Spinal cord (tissue), 10 donors: ENCODE measurements around the gene FAM13C. TPM values are rescaled to one million over a fixed set of nuclear protein-coding genes. Genes with fewer than 3 reads are reported as not detected.

Experiments
- DNase-seq, 6 donors: peaks; one replicate each; pipeline versions ENCODE4 v3.0.0 to v3.0.0-alpha.2; 2013 to 2015; ENCODE audit warnings: low spot score in 6 of 6, low read depth in 4 of 6
- H3K27ac ChIP-seq: one replicate; pipeline ENCODE4 v1.5.1; 2013; ENCODE audit warnings: low read depth, low read length, control low read depth
- H3K27me3 ChIP-seq: one replicate; pipeline ENCODE4 v1.6.1; 2013; ENCODE audit warnings: low read length; ENCODE audit not compliant: control insufficient read depth, insufficient read depth
- H3K36me3 ChIP-seq: one replicate; pipeline ENCODE4 v1.6.1; 2013; ENCODE audit warnings: low read length; ENCODE audit not compliant: control insufficient read depth, insufficient read depth
- H3K4me1 ChIP-seq: one replicate; pipeline ENCODE4 v1.6.1; 2013; ENCODE audit warnings: low read length; ENCODE audit not compliant: control insufficient read depth, insufficient read depth
- H3K4me3 ChIP-seq: one replicate; pipeline ENCODE4 v1.5.1; 2013; ENCODE audit warnings: low read depth, low read length, control low read depth
- H3K9me3 ChIP-seq: one replicate; pipeline ENCODE4 v1.6.1; 2013; ENCODE audit warnings: low read length; ENCODE audit not compliant: control insufficient read depth, insufficient read depth
- WGBS: methylation state at CpG from one replicate; pipeline ENCODE4 v1.1.5; 2013; ENCODE audit warnings: missing lambda C conversion rate; ENCODE audit not compliant: insufficient coverage; 5-methylcytosine and 5-hydroxymethylcytosine counted together
- polyA plus RNA-seq, 2 donors: library from polyadenylated mRNA; unstranded; fragments of 120-200 nt; gene quantifications; one replicate each; pipeline ENCODE4 v1.2.1, GENCODE V29; 2013; ENCODE audit not compliant: insufficient read length in 2 of 2
- total RNA-seq, 2 donors: library from RNA; depleted of rRNA in 1 of 2; stranded (reverse); fragments of 120-200 nt in 1 of 2; fragments of >200 nt in 1 of 2; gene quantifications; one replicate each; pipeline versions ENCODE4 v1.2.3 to v1.2.4, GENCODE V29; 2013 to 2014
- donor health status: healthy.

The FAM13C gene
- total and polyA plus RNA-seq, 4 donors = 28.2 to 52.5 (median 44.0) TPM

DNA sequence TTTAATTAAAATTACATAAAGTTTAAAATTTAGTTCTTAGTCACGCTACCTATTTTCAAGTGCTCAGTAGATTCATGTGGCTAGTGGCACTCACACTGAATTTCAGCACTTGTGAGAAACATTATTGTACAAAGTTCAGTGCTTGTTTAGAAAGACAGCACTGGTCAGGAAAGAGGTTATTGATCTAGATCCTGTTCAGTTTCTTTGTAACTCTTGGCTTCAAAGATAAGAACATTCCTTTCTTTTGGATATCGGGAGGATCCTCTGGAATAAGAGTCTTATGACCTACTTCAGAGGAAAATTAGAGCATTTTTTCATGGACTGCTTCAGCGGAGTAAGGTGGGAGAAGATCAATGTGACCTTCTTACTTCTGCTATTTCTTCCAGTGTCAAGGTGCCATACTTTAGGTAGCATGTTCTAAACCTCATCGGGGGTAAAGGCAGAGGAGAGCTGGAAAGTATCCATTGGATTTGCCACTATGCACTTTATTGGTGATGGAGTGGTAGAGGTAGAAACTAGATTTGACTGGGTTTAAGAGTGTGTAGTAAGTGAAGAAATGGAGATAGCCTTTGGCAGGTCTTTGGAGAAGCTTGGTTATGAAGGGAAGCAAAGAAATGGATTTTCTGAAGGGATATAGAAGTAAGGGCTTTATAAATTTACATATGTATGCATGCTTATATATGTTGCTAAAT is 146.0 kb downstream of the FAM13C start:
- Histone ChIP-seq H3K36me3 (no peaks in the 10 kb centered on the region), H3K27ac (no peak overlapping the region), H3K4me3 (no peak overlapping the region), H3K4me1 (no peaks in the 10 kb centered on the region), H3K9me3 (no peaks in the 10 kb centered on the region), H3K27me3 (no peaks in the 10 kb centered on the region)
- WGBS = no CpG with 5 or more reads among the region's 4 CpGs
- DNase-seq = no peak

DNA sequence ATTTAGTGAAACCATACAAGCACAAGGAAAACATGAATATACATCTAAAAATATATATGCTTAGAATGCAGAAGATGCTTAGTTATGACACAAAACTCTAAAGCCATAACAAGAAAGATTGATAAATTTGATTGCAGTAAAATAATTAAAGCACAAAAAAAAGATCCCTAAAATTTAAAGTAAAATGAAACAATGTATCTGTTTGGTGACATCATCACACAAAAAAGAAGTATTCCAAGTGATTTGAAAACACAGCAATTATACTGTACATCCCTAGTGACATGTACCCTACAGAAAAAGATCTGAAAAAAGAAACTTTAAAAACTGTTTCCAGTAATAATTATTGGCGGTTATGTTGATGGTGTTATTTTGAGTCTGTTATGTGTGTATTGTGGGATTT is 148.2 kb downstream of the FAM13C start:
- WGBS = no CpG with 5 or more reads among the region's 1 CpG
- Histone ChIP-seq H3K36me3 (no peaks in the 10 kb centered on the region), H3K4me3 (no peak overlapping the region), H3K4me1 (no peaks in the 10 kb centered on the region), H3K27me3 (no peaks in the 10 kb centered on the region), H3K9me3 (no peaks in the 10 kb centered on the region), H3K27ac (no peak overlapping the region)
- no peak for DNase-seq

DNA sequence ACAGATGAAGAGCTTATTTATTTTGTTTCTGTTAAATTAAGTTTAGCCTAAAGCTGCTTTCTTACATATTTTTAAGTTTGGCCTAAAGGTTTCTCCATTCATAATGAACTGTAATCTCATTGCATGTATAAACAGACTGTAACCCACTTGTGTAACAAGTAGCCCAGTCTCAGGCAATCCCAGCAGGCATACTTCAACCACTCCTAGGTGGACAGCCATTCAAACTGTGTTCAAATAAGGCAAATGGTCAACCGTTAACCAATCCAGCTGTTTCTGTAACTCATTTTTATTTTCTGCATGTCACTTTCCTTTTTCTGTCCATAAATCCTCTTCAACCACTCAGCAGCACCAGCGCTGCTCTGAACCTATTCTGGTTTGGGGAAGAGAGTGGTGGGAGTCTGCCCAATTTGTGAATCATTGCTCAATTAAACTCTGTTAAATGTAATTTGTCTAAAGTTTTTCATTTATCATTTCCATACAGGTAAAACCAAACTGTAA is 150.0 kb downstream of the FAM13C start:
- peaks cover 8% of the 10 kb centered on the region for H3K36me3 ChIP-seq
- no peak for DNase-seq
- no peaks in the 10 kb centered on the region for H3K9me3 ChIP-seq
- no peaks in the 10 kb centered on the region for H3K27me3 ChIP-seq
- WGBS = 50% methylated on average over 1 of the region's 2 CpGs
- no peak overlapping the region for H3K4me3 ChIP-seq
- no peak overlapping the region for H3K27ac ChIP-seq
- H3K4me1 ChIP-seq = peaks cover 3% of the 10 kb centered on the region

DNA sequence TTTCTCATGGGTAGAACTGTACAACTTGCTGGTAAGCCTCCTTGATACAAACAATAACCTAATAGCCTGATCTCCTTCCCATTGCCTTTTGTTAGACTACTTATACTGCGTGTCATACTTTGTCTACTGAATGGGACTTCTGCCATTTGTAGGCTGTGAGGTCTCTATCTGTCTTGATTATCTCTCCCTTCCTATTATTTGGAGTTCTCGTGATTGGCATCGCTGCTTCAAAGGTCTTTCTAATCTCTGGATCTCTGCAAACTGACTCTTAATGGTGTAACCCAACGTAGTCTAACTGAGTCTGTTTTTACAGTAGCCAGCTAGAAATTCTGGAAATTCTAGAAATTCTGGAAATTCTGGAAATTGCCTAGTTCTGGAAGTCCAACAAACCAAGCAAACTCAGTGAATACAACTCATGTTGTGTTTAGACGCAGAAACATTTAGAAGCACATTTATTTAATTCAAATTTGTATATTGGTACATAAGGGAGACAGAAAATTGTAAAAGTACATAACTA is 156.1 kb downstream of the FAM13C start:
- DNase-seq = no peak
- WGBS = 71% methylated on average over 1 of the region's 5 CpGs
- H3K27ac ChIP-seq = no peak overlapping the region

More for the DNA sequence above, 156.1 kb downstream of the FAM13C start:
- Histone ChIP-seq H3K4me1 (peaks cover 5% of the 10 kb centered on the region), H3K4me3 (no peak overlapping the region), H3K27me3 (no peaks in the 10 kb centered on the region), H3K9me3 (no peaks in the 10 kb centered on the region), H3K36me3 (peaks cover 13% of the 10 kb centered on the region)

Other genes starting within 250 kb of the FAM13C start
- gene PHYHIPL, start 185.9 kb downstream of the FAM13C start, total RNA-seq = 10 to 100 TPM; 40.1 to 98.9 TPM
- gene PHYHIPL, start 185.9 kb downstream of the FAM13C start, polyA plus RNA-seq = 100 to 1,000 TPM; 188 to 251 TPM